ENCODE data around the gene HNRNPK. TPM values are rescaled to one million over a fixed set of nuclear protein-coding genes. Genes with fewer than 3 reads are reported as not detected.

The HNRNPK gene
- total RNA-seq, 1 experiment from 2014 or later = 583 TPM

DNA sequence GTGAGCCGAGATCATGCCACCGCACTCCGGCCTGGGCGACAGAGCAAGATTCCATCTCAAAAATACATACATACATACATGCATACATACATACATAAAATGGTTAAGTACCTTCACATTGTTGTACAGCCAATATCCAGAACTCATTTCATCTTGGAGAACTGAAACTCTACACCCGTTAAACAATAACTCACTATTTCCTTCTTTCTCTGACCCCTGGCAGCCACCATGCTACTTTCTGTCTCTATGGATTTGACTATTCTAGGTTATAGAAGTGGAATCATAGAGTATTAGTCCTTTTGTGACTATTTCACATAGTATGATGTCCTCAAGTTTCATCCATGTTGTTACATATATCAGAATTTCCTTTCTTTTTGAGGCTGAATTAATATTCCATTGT, 49.1 kb downstream of the HNRNPK start:
- Histone ChIP-seq H3K9me3 (ENCODE audit: low read length) (no peaks in the 10 kb centered on the region), H3F3A (ENCODE audit: low read length, unreplicated experiment) (peaks cover 5% of the 10 kb centered on the region), H3K4me3 (ENCODE audit: low read length) (no peak overlapping the region), H3K36me3 (ENCODE audit: low read depth, low read length) (no peaks in the 10 kb centered on the region), H3K79me2 (ENCODE audit: low read length) (no peaks in the 10 kb centered on the region), H3K4me2 (ENCODE audit: low read length) (no peak overlapping the region), H3K9ac (ENCODE audit: low read length) (no peak overlapping the region), H3K27ac (ENCODE audit: low read length) (no peak overlapping the region), H3K9me2 (replicated peaks; ENCODE audit: low read length) (no peaks in the 10 kb centered on the region), H4K20me1 (ENCODE audit: low read length) (no peaks in the 10 kb centered on the region), H2AFZ (ENCODE audit: low read length) (no peak overlapping the region), H3K4me1 (ENCODE audit: insufficient read depth, low read length) (peaks cover 18% of the 10 kb centered on the region), H3K27me3 (ENCODE audit: low read length) (no peaks in the 10 kb centered on the region)
- POLR2A ChIA-PET (ENCODE audit: unreplicated experiment) = no interaction called here
- DNase-seq = no peak
- BruUV-seq (replicated peaks) = no TSS peak
- CTCF ChIA-PET = no interaction called here
- intact Hi-C loops (cut with micrococcal nuclease) = no loop called here
- ATAC-seq = no peak
- TF ChIP-seq EZH2 (IDR thresholded peaks at IDR 0.05; ENCODE audit: low read length, unreplicated experiment) (no peak), EZH2phosphoT487 (IDR thresholded peaks at IDR 0.05; ENCODE audit: borderline replicate concordance, low read length) (no peak)
- TF ChIP-seq, protein P1, sequence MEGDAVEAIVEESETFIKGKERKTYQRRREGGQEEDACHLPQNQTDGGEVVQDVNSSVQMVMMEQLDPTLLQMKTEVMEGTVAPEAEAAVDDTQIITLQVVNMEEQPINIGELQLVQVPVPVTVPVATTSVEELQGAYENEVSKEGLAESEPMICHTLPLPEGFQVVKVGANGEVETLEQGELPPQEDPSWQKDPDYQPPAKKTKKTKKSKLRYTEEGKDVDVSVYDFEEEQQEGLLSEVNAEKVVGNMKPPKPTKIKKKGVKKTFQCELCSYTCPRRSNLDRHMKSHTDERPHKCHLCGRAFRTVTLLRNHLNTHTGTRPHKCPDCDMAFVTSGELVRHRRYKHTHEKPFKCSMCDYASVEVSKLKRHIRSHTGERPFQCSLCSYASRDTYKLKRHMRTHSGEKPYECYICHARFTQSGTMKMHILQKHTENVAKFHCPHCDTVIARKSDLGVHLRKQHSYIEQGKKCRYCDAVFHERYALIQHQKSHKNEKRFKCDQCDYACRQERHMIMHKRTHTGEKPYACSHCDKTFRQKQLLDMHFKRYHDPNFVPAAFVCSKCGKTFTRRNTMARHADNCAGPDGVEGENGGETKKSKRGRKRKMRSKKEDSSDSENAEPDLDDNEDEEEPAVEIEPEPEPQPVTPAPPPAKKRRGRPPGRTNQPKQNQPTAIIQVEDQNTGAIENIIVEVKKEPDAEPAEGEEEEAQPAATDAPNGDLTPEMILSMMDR (conservative IDR thresholded peaks at IDR 0.05; ENCODE audit: low read depth, low read length) = no peak

DNA sequence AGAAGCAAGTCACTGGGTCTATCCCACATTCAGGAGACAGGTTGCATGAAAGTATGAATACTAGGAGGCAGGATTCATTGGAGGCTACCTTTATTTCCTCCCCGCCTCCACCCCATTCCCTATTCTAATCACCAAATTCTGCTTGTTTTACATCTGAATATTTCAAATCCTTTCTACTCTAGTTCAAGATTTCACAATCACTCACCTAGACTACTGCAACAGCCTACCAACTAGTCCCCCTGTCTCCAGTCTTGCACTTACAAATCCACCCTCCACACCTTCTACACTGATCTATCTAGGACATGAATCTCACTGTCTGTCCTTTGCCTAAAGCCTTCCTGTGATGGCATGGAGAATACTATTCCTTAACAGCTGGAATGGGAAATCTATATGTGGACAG, 52.4 kb downstream of the HNRNPK start:
- Histone ChIP-seq H3F3A (ENCODE audit: low read length, unreplicated experiment) (no peaks in the 10 kb centered on the region), H3K27ac (ENCODE audit: low read length) (no peak overlapping the region), H3K9me2 (replicated peaks; ENCODE audit: low read length) (no peaks in the 10 kb centered on the region), H4K20me1 (ENCODE audit: low read length) (no peaks in the 10 kb centered on the region), H3K4me2 (ENCODE audit: low read length) (no peak overlapping the region), H3K36me3 (ENCODE audit: low read depth, low read length) (no peaks in the 10 kb centered on the region), H3K9ac (ENCODE audit: low read length) (no peak overlapping the region), H3K4me1 (ENCODE audit: insufficient read depth, low read length) (no peaks in the 10 kb centered on the region), H2AFZ (ENCODE audit: low read length) (no peak overlapping the region), H3K79me2 (ENCODE audit: low read length) (no peaks in the 10 kb centered on the region), H3K4me3 (ENCODE audit: low read length) (no peak overlapping the region), H3K9me3 (ENCODE audit: low read length) (no peaks in the 10 kb centered on the region), H3K27me3 (ENCODE audit: low read length) (no peaks in the 10 kb centered on the region)
- BruUV-seq (replicated peaks) = no TSS peak
- ATAC-seq (no peak), DNase-seq (no peak)
- intact Hi-C loops (cut with micrococcal nuclease) = no loop called here
- ChIA-PET POLR2A (ENCODE audit: unreplicated experiment) (no interaction called here), CTCF (no interaction called here)
- TF ChIP-seq EZH2 (IDR thresholded peaks at IDR 0.05; ENCODE audit: low read length, unreplicated experiment) = no peak
- no peak for TF ChIP-seq EZH2phosphoT487 (IDR thresholded peaks at IDR 0.05; ENCODE audit: borderline replicate concordance, low read length)
- TF ChIP-seq, protein P1 (conservative IDR thresholded peaks at IDR 0.05; ENCODE audit: low read depth, low read length) = no peak

DNA sequence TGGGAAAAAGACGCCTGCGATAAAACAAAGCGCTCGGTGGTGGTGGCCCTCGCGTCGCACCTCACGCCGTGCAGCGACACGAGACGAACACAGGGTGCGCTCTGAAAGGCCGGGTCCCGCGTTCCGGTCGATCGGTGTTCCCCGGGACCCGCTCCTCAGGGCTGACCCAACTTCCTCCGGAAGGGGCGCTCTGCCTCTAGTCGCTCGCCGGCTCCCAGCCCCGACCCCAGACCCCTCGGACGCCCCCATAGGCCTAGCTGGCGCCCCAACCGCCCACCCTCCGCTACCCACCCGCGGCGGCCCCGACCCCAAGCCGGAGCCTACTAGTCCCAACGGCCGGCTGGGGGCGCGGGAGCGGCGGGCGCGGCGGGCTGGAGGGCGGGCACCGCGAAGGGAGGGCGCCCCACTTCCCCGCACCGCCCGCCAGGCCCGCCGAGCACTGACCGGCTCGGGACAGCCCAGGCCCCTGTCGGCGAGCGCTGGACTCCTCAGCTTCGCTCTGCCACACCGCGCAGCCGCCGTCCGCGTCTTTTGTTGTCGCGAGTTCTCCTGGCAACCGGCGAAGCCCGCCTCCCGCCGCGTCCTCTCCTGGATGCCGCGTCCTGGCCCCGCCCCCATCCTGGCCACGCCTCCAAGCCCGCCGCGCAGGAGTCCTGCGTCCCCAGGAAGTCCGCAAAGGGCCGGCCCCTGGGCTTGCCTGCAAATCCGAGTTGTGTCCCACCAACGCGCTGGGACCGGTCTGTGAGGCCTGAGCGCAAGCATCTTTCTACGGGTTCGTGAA, 58.9 kb downstream of the HNRNPK start, which contains the start of gene KIF27:
KIF27 (minus strand) TSS at position 506 of the 781 bp plus-strand sequence. CDS start 5,841 bp downstream, outside the sequence.
- no peaks in the 10 kb centered on the region for H3K79me2 ChIP-seq (ENCODE audit: low read length)
- peak within 1 kb of the TSS; percentile 78 for H3K4me2 ChIP-seq (ENCODE audit: low read length)
- H3K4me1 ChIP-seq (ENCODE audit: insufficient read depth, low read length) = peaks cover 9% of the 10 kb centered on the region
- no peaks in the 10 kb centered on the region for H3K9me2 ChIP-seq (replicated peaks; ENCODE audit: low read length)
- H3K9ac ChIP-seq (ENCODE audit: low read length) = peak within 1 kb of the TSS; percentile 77
- ATAC-seq (peak; percentile 95), DNase-seq (peak; percentile 93)
- CTCF ChIA-PET = interaction anchor here (0.6 to 1.0 kb wide), 3 partner anchors 9 to 58 kb away, joined by 3 read pairs; no protein-coding TSS in a partner anchor
- no peak for TF ChIP-seq EZH2phosphoT487 (IDR thresholded peaks at IDR 0.05; ENCODE audit: borderline replicate concordance, low read length)
- TF ChIP-seq, protein P1 (conservative IDR thresholded peaks at IDR 0.05; ENCODE audit: low read depth, low read length) = peak; percentile 46; the same call in 1 of the 2 replicates
- H3K27ac ChIP-seq (ENCODE audit: low read length) = peak within 1 kb of the TSS; percentile 59
- H3K4me3 ChIP-seq (ENCODE audit: low read length) = peak within 1 kb of the TSS; percentile 57
- H3K9me3 ChIP-seq (ENCODE audit: low read length) = no peaks in the 10 kb centered on the region
- H3F3A ChIP-seq (ENCODE audit: low read length, unreplicated experiment) = no peaks in the 10 kb centered on the region
- POLR2A ChIA-PET (ENCODE audit: unreplicated experiment) = interaction anchor here (0.6 kb wide), 1 partner anchor 14 kb away, joined by 4 read pairs; no protein-coding TSS in a partner anchor
- H3K27me3 ChIP-seq (ENCODE audit: low read length) = no peaks in the 10 kb centered on the region
- H4K20me1 ChIP-seq (ENCODE audit: low read length) = no peaks in the 10 kb centered on the region
- BruUV-seq (replicated peaks) = no TSS peak
- intact Hi-C loops (cut with micrococcal nuclease) = loop anchor here (2.0 to 5.0 kb wide), 2 partner anchors 14 to 341 kb away; no protein-coding TSS in a partner anchor
- H3K36me3 ChIP-seq (ENCODE audit: low read depth, low read length) = no peaks in the 10 kb centered on the region
- H2AFZ ChIP-seq (ENCODE audit: low read length) = peak within 1 kb of the TSS; percentile 87

Measured in PC-3 (cell line).